GM11168 (cell line): ENCODE data around the gene NCOA7.

ENCODE experiments used
- in situ Hi-C: fragments of 300-500 bp; cut with MboI; formaldehyde crosslinking; loops from one replicate; pipeline ENCODE4 v1.12.0; 2022; ENCODE audit warnings: low sequenced_read_pairs; ENCODE audit not compliant: unreplicated experiment

Gene NCOA7

GRCh38 chr6:125954735-125955339, 164.1 kb downstream of the NCOA7 start:
- in situ Hi-C loops = loop anchor here (25.0 kb wide), 1 partner anchor 643 kb away; the partner anchor contains the start of gene HDDC2

- in situ Hi-C loops = loop anchor here (25.0 kb wide), 1 partner anchor 644 kb away; the partner anchor contains the start of gene HDDC2
Measured at GRCh38 chr6:125955973-125956372, 165.2 kb downstream of the NCOA7 start.

- in situ Hi-C loops = loop anchor here (25.0 kb wide), 1 partner anchor 644 kb away; the partner anchor contains the start of gene HDDC2
Measured at GRCh38 chr6:125956506-125957390, 166.0 kb downstream of the NCOA7 start, which contains the start of gene HINT3. HINT3 (plus strand) TSS chr6:125956770; CDS start chr6:125956978, 208 bp downstream.

GRCh38 chr6:125957391-125957693, 166.6 kb downstream of the NCOA7 start:
- in situ Hi-C loops = loop anchor here (25.0 kb wide), 1 partner anchor 645 kb away; the partner anchor contains the start of gene HDDC2

- in situ Hi-C loops = loop anchor here (25.0 kb wide), 1 partner anchor 646 kb away; the partner anchor contains the start of gene HDDC2
Measured at GRCh38 chr6:125957845-125958244, 167.1 kb downstream of the NCOA7 start.

- in situ Hi-C loops = loop anchor here (25.0 kb wide), 1 partner anchor 647 kb away; the partner anchor contains the start of gene HDDC2
Measured at GRCh38 chr6:125959041-125959440, 168.3 kb downstream of the NCOA7 start.

- in situ Hi-C loops = loop anchor here (5.0 to 25.0 kb wide), 2 partner anchors 174 to 649 kb away; partner anchors contain the start of gene HDDC2
Measured at GRCh38 chr6:125961117-125961516, 170.4 kb downstream of the NCOA7 start.

- in situ Hi-C loops = loop anchor here (5.0 to 25.0 kb wide), 2 partner anchors 176 to 651 kb away; partner anchors contain the start of gene HDDC2
Measured at GRCh38 chr6:125962900-125963497, 172.2 kb downstream of the NCOA7 start.

- in situ Hi-C loops = loop anchor here (5.0 to 25.0 kb wide), 2 partner anchors 177 to 652 kb away; partner anchors contain the start of gene HDDC2
Measured at GRCh38 chr6:125963817-125964216, 173.1 kb downstream of the NCOA7 start.

GRCh38 chr6:125966569-125966968, 175.8 kb downstream of the NCOA7 start:
- in situ Hi-C loops = loop anchor here (25.0 kb wide), 1 partner anchor 654 kb away; the partner anchor contains the start of gene HDDC2

- in situ Hi-C loops = loop anchor here (25.0 kb wide), 1 partner anchor 656 kb away; the partner anchor contains the start of gene HDDC2
Measured at GRCh38 chr6:125968493-125968892, 177.7 kb downstream of the NCOA7 start.

GRCh38 chr6:125970760-125971159, 180.0 kb downstream of the NCOA7 start:
- in situ Hi-C loops = loop anchor here (5.0 to 25.0 kb wide), 2 partner anchors 63 to 658 kb away; partner anchors contain the start of gene HDDC2

GRCh38 chr6:125972478-125972877, 181.7 kb downstream of the NCOA7 start:
- in situ Hi-C loops = loop anchor here (5.0 to 25.0 kb wide), 2 partner anchors 65 to 660 kb away; partner anchors contain the start of gene HDDC2

GRCh38 chr6:125974214-125974866, 183.6 kb downstream of the NCOA7 start:
- in situ Hi-C loops = loop anchor here (5.0 to 25.0 kb wide), 2 partner anchors 67 to 662 kb away; partner anchors contain the start of gene HDDC2

- in situ Hi-C loops = no loop called here
Measured at GRCh38 chr6:125979101-125979500, 188.3 kb downstream of the NCOA7 start.
